Epithelial cell of esophagus (primary cell): ENCODE data around the gene GABBR2.

Experiments used
- DNase-seq: peaks from one replicate; pipeline ENCODE4 v3.0.0; 2010; ENCODE audit warnings: low read depth
- H3K4me3 ChIP-seq: 2 replicates; pipeline ENCODE4 v1.5.1; 2011; ENCODE audit warnings: mild to moderate bottlenecking, low read length, control low read depth
- CTCF ChIP-seq: IDR thresholded peaks from 2 replicates; pipeline ENCODE4 v1.5.1; 2011; ENCODE audit warnings: low read depth, mild to moderate bottlenecking, low read length, control low read depth, inconsistent platforms; ENCODE audit not compliant: insufficient read depth; ENCODE audit errors: missing control alignments

GABBR2 gene

DNA sequence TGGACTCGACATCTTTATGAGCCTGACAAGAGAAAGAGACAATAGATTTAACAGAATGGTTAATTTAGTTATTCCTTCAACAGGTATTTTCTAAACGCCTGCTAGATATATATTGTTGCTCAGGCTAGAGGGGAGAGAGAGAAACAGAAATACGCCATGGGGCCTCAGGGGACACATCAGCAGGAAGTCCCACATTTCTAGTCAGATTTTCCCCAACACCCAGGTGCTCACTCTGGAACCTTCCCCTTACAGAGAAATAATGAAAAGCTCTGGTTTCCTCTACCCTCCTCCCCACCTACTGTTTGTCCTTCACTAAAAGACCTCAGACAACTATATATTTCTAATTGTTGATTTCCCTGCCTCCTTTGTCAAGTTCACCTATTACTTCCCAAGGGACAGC is 323.0 kb downstream of the GABBR2 start:
- no peak overlapping the region for H3K4me3 ChIP-seq
- DNase-seq, result no peak
- no peak for TF ChIP-seq CTCF

- TF ChIP-seq CTCF, result no peak
- DNase-seq, result no peak
Measured at GRCh38 chr9:98383758-98384157, 325.0 kb downstream of the GABBR2 start.

GRCh38 chr9:98381311-98382103 is 327.2 kb downstream of the GABBR2 start:
- TF ChIP-seq CTCF, result no peak
- no peak for DNase-seq
- no peak overlapping the region for H3K4me3 ChIP-seq

More at GRCh38 chr9:98383758-98384157, 325.0 kb downstream of the GABBR2 start:
- H3K4me3 ChIP-seq, result no peak overlapping the region

DNA sequence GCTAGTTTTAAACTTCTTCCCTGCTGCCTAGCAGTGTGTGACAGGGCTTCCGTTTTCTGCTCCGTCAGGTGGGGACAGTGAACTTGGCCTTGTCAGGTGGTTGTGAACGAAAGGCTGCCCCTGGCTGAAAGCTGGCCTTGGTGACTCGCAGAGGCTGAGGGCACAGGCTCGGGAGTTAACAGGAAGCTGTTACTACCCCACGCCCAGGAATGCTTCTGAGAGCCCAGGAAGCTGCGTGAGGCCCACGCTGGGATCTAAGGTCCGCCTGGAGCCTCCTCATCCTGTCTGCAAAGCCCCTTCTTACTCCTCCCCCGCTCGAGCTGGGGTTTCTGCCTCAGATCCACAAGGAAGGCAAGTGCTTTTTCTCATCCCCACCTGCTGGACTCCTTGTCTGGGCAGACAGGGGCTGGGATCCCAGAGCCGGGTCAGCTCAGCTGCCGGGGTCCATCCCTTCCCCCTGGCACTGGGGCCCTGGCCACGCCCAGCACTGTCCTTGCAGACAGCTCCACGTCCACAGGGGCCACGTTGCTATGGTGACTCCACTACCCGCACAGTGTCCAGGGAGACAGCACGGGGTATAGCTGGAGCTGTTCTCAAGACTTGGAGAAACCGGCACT is 328.6 kb downstream of the GABBR2 start:
- H3K4me3 ChIP-seq, result no peak overlapping the region
- DNase-seq, result peak; percentile 37
- no peak for TF ChIP-seq CTCF

DNA sequence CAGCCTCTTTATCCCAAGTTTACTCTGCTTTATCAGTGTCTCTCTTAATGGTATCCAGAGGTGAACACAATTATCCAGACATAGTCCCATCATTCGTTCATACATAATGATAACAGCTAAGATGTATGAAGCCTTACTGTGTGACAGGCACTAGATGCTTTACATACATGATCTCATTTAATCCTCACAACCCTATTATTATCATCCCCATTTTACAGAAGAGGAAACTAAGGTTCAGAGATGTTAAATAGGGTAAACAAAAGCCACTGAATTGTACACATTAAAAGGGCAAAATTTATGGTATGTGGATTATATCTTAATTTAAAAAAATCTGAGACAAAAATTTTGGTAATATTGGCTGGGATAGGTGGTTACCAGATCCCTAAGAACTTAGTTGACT is 329.2 kb downstream of the GABBR2 start:
- no peak overlapping the region for H3K4me3 ChIP-seq
- no peak for DNase-seq
- no peak for TF ChIP-seq CTCF

DNA sequence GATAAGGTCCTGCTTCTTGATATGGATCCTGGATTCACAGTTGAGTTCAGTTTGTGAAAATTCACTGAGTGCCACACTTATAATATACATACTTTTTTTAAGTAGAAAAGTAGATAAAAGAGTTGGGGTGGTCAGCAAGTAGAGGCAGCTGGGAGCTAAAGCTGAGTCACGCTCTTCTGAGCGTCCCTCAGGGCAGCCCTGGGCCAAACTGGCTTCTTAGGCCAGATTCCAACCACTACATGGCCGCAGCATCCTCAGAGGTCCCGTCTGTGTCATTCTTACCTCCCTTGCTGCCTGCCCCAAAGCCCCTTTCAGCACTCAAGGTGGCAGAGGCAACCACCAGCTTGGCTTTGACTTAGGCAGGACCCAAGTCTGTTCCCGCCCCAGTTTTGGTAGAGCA is 329.9 kb downstream of the GABBR2 start:
- DNase-seq, result no peak
- no peak for TF ChIP-seq CTCF
- no peak overlapping the region for H3K4me3 ChIP-seq
